Activated CD4-positive, alpha-beta T cell treated with anti-CD3 and anti-CD28 coated beads for 4 hours (primary cell): ENCODE data around the gene PLXND1.

Experiments
- DNase-seq, 2 donors: peaks; one replicate each; pipeline ENCODE4 v3.0.0-alpha.2; 2020

The PLXND1 gene

DNA sequence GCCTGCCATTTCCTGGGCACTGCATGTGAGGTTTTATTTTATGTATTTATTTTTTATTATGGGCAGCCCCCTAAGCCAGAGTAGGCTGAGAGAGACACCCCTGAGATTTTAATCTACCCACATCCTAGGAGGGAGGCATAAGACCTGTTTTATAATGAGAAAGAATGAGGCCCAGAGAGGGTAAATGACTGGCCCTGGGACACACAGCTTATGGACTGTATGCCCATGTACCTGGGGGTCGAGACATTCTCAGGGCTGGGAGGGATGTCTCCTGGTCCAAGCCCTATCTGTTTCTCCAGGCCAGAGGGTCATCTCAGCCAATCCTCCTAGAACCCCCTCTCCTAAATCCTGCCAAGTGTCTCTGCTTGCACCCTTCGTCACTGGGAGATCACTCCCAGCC lies 6.1 kb downstream of the PLXND1 start:
- DNase-seq: no peak

DNA sequence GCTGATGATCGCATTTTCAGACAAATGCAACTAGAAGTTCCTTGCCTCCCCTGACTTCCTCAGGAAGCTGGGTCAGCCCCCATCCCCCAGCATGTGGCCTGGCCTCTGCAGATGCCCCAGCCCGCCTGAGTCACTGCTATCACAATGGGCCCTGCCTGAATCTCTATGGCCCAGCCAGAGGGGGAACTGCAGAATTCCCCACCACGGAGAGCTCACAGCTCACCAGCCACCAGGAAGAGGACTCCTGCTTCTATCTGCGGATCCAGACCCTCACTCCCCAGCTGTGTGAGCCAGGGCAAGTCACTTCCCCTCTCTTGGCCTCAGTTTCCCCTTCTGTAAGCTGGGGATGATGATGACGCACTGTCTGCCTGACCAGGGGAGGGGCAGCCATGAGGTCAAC lies 6.9 kb downstream of the PLXND1 start:
- no peak for DNase-seq

DNA sequence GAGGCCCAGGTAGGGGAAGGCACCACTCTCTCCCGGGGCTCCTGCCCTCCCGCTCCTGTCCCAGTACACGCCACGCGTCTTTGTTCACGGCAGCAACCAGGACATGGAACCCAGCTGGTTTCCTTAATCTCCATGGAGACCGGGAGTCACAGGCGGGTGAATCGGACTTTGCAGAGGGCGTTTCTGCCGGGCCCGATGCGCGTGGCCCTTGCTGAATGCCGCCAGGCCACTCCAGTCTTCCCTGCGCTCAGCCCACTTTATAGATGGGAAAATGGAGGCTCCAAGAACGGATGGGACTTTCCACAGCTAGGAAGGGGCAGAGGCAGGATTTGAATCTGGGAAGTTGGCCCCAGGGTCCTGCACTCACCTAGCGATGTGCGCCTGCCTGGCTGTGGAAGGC lies 7.4 kb downstream of the PLXND1 start:
- DNase-seq: no peak

DNA sequence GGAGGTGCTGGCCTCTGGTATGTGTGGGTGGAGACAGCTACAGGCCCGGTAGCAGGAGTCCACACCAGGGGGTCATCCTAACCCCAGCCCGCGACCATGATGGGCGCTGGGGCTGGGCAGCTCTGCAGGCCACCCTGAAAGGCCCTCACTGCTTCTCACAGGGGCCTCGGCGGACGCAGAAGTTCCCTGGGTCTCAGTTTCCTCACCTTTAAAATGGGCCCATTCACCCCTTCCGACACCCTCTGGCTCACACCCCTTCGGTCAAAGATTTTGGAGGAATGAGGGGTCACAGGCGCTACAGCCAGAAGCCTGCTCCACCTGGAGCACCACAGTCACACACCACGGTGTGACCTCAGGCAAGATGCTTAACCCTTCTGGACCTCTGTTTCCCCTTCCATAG lies 8.0 kb downstream of the PLXND1 start:
- DNase-seq: no peak

DNA sequence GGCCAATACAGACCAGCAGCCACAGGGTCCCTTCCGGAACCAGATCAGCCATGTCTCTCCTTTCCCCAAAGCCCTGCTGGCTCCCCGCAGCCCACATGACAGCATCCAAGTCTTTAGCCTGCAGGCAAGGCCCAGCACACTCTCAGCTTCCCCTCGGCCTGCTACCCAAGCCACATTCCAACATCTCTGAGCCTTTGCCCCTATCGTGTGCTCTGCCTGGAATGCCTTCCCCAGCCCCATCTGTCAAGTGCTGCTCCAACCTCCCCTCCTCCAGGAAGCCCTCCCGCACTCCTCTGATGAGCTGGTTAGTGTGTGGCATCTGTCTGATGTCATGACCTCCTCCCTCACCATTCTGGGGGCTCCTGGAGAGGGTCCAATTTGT lies 8.5 kb downstream of the PLXND1 start:
- no peak for DNase-seq

DNA sequence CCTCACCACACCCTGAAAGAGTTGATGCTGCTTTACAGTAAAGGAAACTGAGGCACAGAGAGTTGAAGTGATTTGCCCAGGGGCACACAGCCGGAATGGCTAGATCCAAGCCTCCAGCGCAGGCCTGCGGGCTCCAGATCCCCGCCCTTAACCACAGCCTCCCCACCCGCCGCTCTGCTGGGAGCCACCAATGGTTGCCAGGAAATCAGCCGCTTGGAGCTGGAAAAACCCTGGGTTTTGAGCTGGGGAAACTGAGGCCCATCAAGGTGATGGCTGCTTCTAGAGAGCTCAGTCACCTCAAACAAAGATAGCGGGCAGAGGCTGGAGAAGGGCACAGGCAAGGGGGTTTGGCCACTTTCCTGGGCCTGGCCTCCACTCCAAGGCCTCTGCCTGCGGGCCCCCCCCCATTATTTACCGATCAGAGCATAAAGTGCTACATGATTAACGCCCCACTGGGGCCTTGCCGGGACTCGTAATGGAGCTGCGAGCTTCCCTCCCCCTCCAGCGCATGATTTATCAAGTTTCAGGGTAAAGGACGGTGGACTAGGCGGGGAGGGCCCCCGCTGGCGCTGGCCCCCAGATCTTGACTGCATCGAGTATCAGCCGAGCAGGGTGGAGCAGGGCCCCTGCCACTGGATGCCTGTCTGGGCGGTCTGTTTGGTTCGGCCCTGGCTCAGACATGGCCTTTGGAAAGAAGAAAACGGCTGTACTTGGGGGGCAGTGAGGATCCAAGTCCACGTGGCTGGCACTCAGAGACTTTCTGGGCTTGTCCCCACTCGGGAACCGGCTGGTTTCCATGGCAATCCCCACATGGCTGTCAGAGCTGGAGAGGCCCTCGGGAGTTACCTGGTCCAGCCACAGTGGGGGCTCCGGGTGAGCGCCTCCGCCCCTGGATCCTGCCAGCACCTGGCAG lies 9.1 kb downstream of the PLXND1 start:
- no peak for DNase-seq

DNA sequence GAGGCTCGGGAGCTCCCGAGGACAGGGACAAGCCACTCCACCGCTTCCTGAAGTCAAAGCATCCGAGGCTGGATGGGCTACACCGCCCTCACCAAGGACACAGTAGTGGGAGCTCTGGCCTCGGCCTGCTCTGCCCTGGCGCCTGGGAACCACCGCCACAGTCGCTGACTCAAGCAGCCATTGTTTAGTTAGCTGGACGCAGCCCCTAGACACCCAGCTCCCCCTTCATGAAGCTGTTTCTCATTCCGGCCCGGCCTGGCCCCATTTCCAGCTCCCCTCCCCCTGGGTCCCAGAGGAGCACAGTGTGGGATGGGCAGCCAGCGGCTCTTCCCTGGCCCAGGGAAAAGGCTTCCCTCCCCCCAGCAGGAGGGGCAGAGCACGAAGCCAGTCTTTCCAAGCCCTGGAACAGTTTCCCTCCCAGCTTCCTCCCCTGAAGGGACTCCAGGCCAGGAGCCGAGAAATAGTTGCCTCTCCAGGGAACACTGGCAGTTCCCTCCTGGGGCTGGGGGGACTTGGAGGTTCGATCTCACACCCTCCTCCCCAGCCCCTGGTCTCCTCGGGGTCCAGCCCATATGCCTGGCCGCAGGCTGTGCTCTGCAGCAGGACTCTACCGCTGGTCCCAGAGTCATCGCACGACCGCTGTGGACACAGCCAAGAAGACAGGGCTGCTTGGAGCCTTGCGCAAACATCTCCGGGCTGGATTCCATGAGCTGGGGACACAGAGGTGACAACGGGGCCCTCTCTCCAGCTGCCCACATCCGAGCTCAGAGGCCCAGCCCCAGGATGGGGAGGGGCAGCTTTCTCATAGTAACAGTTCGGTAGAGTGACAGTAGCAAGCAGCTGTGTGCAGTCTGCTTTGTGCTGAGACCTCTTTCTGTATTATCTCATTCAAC lies 10.0 kb downstream of the PLXND1 start:
- DNase-seq: no peak

DNA sequence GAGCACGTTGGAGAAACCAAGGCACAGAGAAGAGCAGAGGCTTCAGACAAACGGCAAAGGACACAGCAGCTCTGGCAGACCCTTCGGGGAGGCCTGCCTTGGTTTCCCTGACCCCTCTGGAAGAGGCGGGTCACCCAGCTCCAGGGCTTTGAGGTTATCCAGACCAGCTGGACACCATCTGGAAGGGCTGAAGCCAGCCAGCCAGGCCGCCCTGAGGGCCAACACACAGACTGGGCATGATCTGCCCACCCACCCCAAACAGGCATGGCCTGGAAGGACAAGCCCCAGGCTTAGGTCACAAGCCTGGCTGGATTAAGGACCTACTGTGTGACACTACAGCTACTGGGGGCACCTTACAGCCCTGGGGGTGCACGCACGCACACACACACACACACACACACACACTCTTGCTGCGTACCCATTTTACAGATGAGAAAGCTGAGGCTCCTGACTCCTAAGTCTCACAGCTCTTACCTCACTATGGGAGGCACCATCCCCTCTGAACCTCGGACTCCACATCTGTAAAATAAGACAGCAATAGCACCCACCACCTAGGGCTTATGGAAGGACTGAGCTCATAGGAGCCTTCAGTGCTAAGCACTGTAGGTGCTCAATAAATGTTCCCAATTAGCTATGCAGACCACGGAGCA lies 10.8 kb downstream of the PLXND1 start:
- no peak for DNase-seq

DNA sequence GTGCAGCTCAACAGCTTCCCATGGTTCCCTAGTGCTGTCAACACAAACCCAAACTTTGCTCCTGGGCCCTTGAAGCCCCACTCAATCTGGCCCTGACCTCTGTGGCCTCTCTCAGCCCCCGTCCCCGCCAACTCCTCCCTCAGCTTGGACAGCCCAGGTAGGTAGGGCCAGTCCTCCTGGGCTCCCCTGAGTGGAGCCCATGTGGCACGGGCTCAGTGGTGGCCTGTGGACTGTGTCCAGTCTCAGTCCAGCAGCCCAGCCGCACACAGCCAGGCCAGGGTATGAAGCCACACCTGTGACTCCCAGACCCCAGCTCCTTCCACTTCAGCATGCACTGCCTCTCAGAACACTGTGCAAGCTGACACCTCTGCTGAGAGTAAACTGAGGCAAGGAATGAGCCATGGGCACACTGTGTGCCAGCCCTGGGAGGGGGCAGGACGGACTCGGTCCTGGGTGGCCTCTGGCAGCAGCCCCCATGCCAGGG lies 11.5 kb downstream of the PLXND1 start:
- DNase-seq: no peak

DNA sequence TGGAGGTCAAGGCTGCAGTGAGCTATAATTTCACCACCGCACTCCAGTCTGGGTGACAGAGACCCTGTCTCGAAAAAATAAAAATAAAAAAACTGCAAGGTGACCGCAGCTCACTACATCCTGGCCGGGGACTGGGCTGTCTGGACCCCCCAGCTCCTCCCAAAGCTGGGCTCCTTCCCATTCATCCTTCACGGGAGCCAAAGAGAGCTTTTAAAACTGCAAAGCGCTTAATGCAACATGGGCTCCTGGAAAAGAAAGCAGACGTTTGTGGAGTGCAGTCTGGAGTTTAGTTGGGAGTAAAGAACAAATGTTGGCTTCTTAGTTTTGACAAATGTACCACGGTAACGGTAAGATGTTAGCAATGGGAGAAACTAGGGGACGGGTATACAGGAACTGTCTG lies 12.1 kb downstream of the PLXND1 start:
- no peak for DNase-seq

DNA sequence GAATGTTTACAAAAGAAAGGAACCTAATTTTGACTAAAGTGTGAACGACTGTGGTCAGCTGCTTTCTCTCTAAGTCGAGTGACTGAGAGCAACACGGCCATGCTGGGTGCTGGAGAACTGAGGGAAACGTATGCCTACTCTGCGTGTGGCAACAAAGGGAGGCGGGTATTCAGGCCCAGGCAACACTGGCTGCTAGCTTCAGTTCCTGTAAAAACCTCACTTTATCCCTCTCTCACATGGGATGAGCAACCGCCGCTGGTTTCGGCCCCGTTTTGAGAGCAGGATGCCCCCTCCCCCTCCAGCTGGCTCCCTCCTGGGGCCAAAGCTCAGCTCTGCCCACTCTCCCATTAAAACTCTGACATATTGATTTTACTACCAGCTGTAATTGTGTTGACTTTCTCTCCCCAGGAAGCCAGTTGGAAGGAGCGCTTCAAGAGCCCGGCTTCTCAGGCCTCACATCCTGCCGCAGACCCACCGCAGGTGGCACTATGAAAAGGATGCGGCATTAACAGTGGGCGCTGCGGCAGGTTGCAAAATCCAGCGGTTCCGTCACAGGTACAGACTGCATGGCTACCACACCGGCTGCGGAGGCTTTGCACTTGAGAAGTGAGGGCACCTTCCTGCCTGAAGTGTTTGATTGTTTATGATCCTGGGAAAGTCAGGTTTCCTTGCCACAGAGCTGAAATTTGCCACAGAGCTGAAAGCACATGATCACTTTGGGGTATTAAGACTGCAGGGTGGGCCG lies 12.7 kb downstream of the PLXND1 start:
- DNase-seq: peak; percentile 27 to 35

DNA sequence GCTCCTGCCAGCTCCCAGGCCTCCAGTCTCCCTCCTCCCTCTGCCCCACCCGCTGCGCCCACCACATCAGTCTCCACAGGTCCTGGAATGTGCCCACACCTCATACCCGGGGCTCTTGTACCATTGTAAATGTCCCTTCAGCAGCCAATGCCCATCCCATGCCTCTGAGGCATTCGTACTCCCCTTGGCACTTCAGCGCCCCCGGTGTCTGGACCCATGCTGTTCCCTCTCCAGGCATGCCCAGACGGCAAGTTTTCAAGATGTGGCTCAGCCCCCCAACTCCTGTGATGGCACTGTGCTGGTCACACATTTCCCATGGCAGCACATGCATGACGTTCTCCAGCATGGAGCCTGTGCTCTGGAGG lies 13.3 kb downstream of the PLXND1 start:
- no peak for DNase-seq

DNA sequence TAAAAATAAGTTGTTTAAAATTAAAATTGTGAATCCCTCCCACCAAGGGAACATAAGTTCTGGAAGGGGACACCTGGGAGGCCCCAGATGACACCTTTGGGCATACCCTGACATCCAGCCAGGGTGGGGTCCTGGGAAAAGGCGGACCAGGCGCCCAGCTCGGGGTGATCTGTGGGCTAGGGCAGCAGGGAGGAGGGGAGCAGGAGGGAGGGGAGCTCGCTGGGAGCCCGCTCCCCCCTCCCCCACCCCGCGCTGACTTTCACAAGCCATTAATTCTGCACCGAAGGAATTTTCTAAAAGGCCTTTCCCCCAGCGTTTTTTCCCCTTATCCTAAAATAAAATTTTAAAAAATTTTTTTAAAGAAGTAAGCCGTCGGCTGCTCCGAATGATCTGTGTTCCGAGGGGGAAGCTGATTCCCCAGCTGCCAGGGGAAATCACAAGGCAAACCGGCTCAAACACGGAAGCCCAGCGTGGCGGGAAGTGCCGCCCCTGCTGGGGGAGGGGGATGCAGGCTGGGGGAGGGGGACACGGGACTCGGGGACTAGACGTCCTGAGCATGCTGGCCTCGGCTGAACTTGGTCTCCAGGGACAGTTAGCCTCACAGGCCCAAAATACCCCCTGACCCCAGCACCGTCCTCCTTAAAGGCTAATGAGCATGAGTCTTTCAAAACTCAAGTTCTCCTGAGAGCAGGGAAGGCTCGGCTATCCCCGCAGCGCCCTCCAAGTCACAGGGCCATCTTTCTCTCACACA lies 13.9 kb downstream of the PLXND1 start:
- no peak for DNase-seq

DNA sequence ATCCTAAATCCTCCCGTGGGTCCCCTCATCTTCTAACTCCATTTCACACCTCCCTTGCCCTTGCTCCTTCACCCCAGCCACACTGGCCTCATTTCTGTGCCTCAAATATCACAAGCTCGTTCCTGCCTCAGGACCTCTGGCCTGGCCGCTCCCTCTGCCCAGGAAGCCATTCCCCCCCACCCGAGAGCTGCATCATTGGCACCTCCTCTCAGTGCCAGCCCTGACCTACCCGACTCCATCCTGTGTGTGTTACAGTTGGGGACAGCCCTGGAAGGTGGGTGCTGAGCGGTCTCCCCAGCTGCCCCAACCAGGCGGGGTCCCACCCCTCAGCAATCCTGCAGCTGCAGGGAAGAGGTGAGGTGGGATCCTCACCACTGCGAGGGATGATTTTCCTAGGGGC lies 14.5 kb downstream of the PLXND1 start:
- no peak for DNase-seq

DNA sequence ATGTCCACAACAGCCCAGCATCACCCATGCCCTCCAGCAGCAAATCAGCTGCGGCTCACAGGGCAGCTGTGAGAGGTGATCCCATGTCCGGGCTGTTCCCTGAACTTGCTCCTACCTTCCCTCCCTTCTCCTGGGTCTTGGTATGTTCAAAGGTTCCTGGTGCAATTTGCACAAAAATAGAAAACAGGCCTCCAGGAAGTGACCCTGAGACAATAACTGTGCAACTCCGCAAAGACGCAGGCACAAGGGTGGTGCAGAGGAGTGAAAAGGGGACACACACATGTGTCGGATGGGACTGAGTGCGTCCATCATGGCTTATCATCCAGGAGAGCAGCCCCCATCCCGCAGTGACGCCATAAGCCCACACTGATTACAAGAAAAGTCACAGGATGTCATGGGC lies 16.3 kb downstream of the PLXND1 start:
- no peak for DNase-seq

DNA sequence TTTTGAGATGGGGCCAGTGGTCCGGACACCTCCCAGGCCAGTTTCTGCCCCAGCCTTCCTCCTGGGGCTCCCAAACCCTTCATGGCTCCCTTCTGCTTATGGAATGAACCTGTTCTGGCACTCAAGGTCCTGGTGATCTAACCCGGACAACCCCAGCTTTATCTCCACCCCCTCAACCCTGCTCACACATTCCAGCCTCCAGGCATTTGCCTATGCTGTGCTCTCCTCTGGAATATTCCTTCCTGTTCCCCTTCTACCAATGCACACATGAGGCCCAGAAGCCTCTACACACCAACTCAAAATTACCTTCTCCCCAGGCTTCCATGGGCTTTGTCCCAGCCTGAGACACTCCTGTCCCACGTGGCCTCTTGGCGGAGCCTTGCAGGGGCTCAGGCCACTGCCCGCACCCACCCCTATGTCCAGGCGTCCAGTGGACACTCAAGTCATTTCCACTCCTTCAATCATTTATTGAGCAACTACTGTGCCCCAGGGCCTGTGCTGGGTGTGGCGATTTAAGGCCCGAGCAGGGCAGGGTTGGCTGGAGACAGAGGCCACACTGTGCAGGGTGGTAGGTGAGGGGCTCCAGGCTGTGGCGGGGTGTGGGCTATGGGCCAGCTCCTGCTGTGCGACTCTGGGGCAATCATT lies 18.8 kb downstream of the PLXND1 start:
- no peak for DNase-seq

DNA sequence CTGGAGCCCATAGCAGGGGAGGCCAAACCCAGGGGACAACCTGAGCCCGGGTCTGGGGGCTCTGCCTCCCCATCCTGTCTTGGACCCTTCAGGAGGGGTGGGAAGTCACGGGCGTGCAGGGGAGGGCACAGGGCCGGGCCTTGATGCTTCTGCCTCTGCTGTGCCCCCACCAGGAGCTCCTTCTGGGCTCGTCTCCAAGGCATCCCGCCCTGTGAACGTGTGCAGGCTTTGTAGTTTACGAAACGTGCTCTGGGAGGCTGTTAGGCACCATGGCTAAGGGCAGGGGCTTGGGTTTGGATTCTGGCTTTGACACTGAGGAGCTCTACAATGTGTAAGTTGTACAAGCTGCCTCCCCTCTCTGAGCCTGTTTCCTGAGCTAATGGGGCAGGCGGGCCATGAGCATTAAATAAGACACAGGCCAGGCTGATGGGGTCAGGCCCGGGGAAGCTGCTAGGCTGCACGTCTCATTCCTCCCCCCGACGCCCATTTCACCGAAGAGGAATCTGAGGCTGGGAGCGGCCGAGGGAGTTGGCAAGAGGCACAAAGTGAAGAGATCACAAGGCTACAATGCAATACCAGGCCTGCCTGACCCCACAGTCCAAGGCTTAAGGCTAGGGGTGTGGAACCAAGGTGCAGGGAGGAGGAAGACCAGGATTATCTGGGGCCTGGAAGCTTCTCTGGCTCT lies 19.6 kb downstream of the PLXND1 start:
- DNase-seq: no peak

DNA sequence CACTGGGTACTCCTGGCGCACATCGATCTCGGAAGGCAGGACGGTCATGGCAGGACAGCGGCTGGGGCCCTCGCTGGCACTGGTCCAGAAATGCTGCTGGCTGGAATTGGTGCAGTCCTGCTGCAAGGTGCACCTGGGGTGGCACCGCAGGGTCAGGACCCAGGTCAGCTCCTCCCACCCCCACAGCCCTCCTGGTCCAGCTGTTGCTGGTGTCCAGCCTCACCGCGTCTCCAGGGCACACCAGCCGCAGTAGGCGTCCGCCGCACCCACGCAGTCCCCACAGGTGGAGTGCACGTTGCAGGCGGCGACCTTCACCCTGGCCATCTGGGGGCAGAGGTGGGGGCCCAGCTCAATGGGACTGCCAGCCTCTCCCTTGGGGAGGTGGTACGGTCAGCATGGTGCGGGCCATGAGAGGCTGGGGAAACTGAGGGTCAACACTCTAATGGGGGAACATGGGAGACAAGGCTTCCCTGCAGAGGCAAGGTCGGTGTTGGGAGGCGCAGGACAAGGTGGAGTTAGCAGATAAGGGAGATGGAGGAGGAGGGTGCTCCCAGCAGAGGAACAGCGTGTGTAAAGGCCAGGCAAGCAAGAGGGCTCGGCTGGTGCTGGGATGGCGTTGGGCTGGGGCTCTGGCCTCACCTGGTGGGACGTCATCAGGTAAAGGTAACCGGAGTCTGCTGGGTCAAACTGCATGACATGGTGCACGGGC lies 20.4 kb downstream of the PLXND1 start:
- DNase-seq: no peak

DNA sequence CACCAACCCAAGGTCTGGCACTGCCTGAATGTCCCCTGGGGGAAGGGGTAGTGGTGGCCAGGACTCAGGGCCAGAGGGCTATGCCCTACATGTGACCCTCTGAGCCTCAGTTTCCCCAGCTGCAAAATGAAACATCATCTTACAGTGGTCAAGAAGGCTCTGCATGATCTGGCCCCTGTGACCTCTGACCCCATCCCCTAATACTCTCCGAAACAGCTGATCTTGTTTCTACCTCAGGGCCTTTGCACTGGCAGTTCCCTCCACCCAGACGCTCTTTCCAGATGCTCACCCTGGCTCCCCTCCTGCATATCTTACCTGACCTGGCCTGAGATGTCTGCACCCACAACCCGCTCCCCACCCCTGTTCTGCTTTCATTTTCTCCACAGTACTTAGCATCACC lies 21.8 kb downstream of the PLXND1 start:
- no peak for DNase-seq

DNA sequence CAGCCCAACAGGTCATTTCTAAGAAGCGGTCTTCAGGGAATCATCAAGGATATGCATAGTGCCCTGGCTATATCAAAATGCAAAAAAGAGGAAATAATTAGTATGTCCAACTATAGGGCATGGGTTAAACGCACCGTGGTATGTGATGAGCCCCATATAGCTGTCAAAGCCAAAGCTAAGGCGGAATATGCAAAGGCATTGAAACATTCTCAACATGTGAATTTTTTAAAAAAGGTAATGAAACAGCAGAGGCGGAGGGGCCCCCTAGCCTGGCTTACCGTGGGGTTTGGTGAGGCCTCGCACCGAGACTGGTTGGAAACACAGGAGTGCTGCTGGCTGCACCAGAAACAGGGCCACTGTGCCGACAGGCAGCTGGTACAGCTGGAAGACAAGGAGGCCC lies 23.2 kb downstream of the PLXND1 start:
- no peak for DNase-seq
